Activated naive CD4-positive, alpha-beta T cell treated with Interleukin-2 at 50 U/mL for 16 hours (primary cell): ENCODE data around the gene ZNF423.

ENCODE experiments used
- DNase-seq: peaks from one replicate; pipeline ENCODE4 v3.0.0-alpha.2; 2020

The ZNF423 gene

GRCh38 chr16:49545243-49545642, 310.7 kb downstream of the ZNF423 start:
- DNase-seq, result no peak

DNA sequence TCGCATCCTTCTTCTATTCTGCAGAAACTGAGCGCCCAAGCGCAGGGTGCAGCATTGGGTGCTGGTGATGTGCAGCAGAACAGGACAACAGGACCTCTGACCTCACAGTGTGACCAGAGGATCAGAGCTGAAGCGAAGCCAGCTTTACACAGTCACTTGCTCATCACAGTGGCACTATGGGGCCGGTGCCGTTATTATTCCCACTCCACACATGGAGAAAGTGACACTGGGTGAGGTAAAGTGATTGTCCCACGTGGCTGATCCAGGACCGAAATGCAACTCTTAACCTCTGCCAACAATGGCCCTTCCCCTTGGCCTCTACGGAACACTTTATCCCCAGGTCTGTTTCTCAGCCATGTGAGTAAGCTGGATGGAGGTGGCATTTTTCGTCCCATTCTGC, 311.1 kb downstream of the ZNF423 start:
- no peak for DNase-seq

DNA sequence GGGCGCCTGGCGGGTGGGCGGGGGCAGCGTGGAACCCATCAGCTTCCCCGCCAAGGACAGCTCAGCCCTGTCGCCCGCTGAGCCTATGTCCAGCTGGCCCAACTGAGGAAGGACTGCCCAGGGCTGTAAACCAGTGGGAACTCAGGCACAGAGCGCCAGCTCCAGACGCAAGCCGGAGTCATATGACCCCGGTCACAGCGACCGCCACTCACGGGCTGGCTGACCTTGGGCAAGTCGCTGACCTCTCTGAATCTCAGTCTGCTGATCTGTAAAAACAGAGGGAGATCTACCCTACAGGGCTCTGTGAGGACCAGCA, 312.3 kb downstream of the ZNF423 start:
- DNase-seq, result no peak

GRCh38 chr16:49542946-49543630, 312.8 kb downstream of the ZNF423 start:
- no peak for DNase-seq

- DNase-seq, result no peak
Measured at GRCh38 chr16:49542391-49542891, 313.5 kb downstream of the ZNF423 start.

GRCh38 chr16:49540836-49541235, 315.1 kb downstream of the ZNF423 start:
- DNase-seq, result no peak

DNA sequence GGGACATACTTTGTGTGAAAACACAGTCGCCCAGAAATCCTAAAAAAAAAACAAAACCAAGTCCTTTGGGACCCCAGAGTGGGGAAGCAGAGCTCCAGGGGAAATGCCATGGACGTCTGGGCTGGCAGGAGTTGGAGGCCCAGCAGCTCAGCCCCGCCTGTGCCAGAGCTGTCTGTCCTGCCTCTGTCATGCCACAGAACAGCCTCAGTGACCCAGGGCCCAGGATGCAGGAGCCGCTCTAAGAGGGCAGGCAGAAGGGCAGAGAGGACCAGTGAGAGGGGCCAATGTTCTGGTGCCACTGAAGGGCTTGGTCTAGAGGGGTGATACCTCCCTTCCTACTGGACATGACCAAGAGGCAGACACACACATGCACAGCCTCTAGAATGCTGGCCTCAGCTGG, 316.2 kb downstream of the ZNF423 start:
- no peak for DNase-seq

GRCh38 chr16:49537924-49538459, 317.9 kb downstream of the ZNF423 start:
- DNase-seq, result no peak

DNA sequence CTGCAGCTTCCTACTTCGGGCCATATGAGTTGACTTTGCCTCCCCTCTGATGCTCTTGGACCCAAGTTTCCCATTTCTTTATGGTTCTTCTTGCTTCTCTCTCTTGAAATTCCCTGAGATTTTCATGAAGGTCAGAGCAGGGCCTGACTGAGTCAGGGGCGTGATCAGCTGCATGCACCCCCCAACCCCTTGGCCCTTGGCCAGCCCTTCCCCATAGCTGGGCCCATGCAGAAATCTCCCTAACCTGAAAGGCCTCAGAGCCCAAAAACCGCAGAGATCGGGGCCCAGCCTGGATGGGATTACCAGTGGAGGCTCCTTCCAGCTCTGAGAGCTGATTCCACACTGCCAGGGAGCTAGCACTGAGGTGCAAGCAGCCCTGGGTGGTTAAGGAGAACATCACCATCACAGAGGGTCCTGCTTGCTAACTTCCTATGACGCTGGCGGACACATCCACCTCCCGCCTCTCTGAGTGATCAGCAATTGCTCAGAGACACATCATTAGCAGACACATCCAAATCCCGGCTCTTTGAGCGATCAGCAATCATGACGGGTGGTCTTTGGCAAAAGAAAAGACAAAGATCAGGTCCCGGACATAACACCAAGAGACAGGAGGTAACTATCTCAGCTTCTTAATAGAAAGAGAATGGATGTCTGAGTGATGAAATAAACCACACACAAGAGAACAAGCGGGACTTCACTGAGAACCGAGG, 320.9 kb downstream of the ZNF423 start:
- DNase-seq, result no peak

DNA sequence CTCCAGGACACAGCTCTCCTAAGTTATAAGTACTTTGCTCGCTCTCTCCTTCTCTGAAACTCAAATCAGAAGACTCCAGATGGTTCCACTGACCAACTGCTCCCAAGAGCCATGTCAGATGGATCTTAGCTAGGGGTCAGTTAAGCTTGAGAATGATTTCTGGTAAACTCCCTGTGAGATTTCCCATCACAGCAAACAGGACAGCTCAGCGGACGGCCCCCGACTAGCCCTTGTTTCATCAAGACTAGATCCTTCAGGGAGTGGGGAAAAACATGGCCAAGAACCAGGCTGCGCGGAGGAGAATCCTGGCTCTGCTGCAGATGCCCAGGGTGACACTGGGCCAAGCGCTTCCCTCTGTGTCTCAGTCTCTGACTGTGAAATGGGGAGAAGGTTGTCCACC, 322.5 kb downstream of the ZNF423 start:
- no peak for DNase-seq

GRCh38 chr16:49532873-49533272, 323.0 kb downstream of the ZNF423 start:
- DNase-seq, result no peak

- no peak for DNase-seq
Measured at GRCh38 chr16:49531931-49532840, 323.7 kb downstream of the ZNF423 start.

GRCh38 chr16:49531425-49531824, 324.5 kb downstream of the ZNF423 start:
- no peak for DNase-seq

DNA sequence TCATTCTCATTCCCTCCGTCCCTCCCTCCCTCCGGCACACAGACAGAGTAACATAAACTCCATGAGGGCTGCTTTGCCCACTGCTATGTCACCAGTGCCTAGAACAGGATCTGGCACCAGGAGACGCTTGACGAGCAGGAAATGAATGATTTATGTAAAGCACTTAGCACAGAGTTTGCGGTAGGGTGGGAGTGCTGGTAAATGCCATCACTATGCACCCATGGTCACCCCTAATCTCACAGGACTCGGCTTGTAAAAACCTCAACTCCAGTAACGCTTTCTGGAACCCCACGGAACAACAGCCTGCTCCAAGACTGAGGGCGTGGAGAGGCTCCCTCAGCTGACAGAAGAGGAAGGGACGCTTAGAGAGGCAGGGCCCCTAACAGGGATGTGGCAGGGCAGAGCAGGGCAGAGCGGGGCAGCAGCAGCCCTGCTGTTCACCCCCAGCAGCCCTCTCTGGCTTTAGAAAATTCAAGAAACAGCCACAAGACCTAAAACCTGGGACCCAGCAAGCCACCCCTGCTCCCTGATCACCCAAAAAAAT, 325.4 kb downstream of the ZNF423 start:
- no peak for DNase-seq

DNA sequence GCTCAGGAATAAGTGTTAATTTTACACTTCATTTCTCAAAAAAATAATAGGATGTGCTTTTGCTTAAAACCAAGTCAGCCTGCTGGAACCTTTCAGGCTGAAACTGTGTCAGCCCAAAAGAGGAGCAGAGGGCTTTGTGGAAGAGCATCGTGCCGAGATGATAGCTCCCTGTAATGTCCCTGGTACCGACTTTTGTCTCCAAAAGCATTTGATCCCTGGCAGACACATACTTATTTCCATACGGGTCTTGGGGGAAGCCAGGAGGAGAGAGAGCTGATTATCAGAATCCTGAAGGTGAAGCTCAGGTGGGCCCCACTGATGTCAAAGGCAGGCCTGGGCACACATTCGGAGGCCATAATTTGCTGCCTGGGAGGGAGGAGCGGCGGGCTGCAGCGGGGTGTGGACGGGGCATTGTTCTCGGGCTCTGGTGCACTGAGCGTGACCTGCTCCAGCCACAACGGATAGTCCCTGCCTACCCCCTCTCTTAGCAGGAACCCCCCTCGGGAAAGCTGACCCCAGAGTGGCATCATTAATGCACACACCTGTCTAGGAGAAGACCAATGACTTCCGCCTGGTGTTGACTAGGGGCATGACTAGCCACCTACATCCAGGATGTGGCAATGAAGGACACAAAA, 326.4 kb downstream of the ZNF423 start:
- DNase-seq, result no peak

- no peak for DNase-seq
Measured at GRCh38 chr16:49528866-49529288, 327.0 kb downstream of the ZNF423 start.

- no peak for DNase-seq
Measured at GRCh38 chr16:49528060-49528865, 327.6 kb downstream of the ZNF423 start.

DNA sequence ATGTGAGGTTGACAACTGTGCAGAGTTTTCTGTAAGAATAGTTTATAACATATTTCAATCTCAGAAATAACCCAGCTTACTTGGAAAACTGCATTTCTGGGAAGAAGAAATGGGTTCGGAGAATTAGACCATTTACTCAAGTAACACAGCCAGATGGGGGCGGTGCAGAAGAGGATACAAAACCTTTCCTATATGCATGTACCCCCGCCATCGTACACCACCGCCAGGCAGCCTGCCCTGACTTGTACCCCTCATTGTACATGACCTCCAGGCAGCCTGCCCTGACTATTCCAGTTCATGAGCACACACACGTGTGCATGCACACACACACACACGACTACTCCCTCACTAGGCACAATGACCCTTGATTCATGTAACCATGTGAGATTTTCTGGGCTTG, 328.3 kb downstream of the ZNF423 start:
- no peak for DNase-seq

DNA sequence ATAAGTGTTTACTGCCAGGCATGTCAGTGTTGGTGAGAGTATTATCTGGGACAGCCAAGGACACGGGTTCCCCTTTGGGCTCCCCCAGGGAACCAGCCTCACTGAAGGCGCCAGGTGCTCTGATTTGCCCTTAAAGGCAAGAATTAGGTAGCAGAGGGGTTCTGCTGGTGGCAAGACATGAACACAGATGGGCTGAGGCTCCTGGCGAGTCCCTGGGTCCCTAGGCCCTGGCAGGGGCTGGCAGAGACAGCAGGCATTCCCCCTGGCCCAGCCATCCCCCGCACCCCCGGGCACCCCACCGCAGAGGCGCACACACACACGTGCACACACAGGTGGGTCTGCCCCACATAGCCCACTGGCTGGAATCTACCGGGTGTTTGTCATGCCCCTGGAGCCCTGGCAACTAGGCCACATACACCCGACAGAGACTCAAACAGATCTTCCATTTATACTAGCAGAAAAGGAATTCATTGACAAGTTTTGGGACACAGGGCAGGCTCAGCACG, 329.0 kb downstream of the ZNF423 start:
- DNase-seq, result no peak

DNA sequence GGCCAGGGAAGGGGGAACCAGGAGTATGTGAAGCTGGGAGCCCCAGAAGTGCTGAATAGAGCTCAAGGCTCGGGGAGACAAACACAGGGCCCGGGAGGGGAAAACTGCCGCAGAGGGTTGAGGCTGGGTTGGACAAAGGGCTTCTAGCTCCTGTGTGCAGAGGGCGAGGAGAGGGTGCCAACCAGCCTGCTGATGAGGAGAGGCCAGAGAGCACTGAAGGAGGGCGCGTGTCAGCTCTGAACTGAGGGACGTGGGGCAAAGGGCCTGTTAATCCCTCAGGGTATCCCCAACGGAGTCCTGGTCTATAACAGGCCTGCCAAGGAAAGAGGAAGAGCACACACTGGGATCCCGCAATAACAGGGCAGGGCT, 331.0 kb downstream of the ZNF423 start:
- DNase-seq, result no peak

DNA sequence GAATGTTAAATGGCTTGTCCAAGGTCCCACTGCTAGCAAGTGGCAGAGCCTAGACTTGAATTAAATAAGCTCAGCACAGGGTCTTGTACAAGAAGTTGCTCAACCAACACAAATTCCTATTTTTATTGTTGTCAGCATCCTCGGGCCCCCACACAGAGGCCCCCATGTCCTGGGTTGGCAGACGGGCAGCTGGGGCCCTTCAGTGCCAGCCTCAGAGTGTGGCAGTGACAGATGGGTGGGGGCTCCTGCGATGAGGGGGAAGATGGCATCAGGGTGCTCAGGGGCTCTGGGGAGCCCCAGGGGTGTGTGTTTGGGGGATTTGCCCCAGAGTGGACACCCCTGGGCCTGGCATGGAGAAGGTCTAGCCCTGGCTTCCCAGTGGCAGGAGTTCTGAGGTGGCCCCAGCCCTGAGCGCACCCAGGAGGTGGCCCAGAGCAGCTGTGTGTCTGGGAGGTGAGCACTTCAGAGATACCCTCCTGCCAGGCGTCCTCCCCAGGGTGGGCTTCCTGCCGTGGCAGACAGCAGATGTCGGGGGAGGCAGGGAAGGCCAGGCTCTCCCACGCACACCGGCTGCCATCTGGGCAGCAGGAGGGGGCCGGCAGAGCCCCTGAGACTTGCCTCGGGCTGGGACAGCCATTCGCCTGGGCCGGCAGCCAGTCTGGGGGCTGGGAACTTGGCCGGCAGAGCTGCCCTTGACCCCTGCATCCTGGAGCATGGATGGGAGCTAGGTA, 331.5 kb downstream of the ZNF423 start:
- no peak for DNase-seq
